Neural progenitor cell (in vitro differentiated cells): ENCODE measurements around the gene RPL10. TPM values are rescaled to one million over a fixed set of nuclear protein-coding genes. Genes with fewer than 3 reads are reported as not detected.

Experiments
- DNase-seq: peaks from one replicate; pipeline ENCODE4 v3.0.0-alpha.2; 2016; ENCODE audit warnings: low spot score
- H2AFZ ChIP-seq: fragments of 200-600 bp; sonication (generic); replicated peaks from 2 replicates; pipeline ENCODE4 v1.6.1; 2016; ENCODE audit warnings: antibody characterized with exemption
- H3F3A ChIP-seq: fragments of 200-600 bp; sonication (generic); 2 replicates; pipeline ENCODE4 v1.6.1; 2016; ENCODE audit warnings: antibody characterized with exemption, low read depth
- H3K27ac ChIP-seq: fragments of 200-600 bp; sonication (generic); 2 replicates; pipeline ENCODE4 v1.5.1; 2016; ENCODE audit warnings: mild to moderate bottlenecking
- H3K27me3 ChIP-seq: fragments of 200-600 bp; sonication (generic); 2 replicates; pipeline ENCODE4 v1.6.1; 2016; ENCODE audit warnings: mild to moderate bottlenecking, moderate library complexity
- H3K36me3 ChIP-seq: fragments of 200-600 bp; sonication (generic); 2 replicates; pipeline ENCODE4 v1.5.1; 2016
- H3K4me1 ChIP-seq: fragments of 200-600 bp; sonication (generic); 2 replicates; pipeline ENCODE4 v1.6.1; 2016; ENCODE audit warnings: mixed run types
- H3K4me2 ChIP-seq: fragments of 200-600 bp; sonication (generic); 2 replicates; pipeline ENCODE4 v1.6.1; 2016
- H3K4me3 ChIP-seq: fragments of 200-600 bp; sonication (generic); 2 replicates; pipeline ENCODE4 v1.5.1; 2016
- H3K79me2 ChIP-seq: fragments of 200-600 bp; sonication (generic); 2 replicates; pipeline ENCODE4 v1.6.1; 2016; ENCODE audit warnings: low read depth
- H3K9ac ChIP-seq: fragments of 200-600 bp; sonication (generic); 2 replicates; pipeline ENCODE4 v1.6.1; 2016
- H3K9me3 ChIP-seq: fragments of 200-600 bp; sonication (generic); 2 replicates; pipeline ENCODE4 v1.5.1; 2016; ENCODE audit warnings: low read depth
- H4K20me1 ChIP-seq: fragments of 200-600 bp; sonication (generic); 2 replicates; pipeline ENCODE4 v1.6.1; 2016; ENCODE audit warnings: low read depth
- H3K27ac Mint-ChIP-seq: 3 replicates; pipeline ENCODE4 v1.8.0; 2021; ENCODE audit warnings: mixed read lengths
- H3K27me3 Mint-ChIP-seq: 2 replicates; pipeline ENCODE4 v1.8.0; 2022; ENCODE audit warnings: low read depth, mild to moderate bottlenecking, inconsistent platforms, moderate library complexity, mixed read lengths; ENCODE audit not compliant: insufficient read depth
- H3K36me3 Mint-ChIP-seq: 3 replicates; pipeline ENCODE4 v1.8.0; 2021; ENCODE audit warnings: mixed read lengths
- H3K4me1 Mint-ChIP-seq: 3 replicates; pipeline ENCODE4 v1.8.0; 2021; ENCODE audit warnings: mixed read lengths
- H3K4me3 Mint-ChIP-seq: 3 replicates; pipeline ENCODE4 v1.8.0; 2021; ENCODE audit warnings: mild to moderate bottlenecking, moderate library complexity, mixed read lengths
- H3K9me3 Mint-ChIP-seq: 3 replicates; pipeline ENCODE4 v1.8.0; 2020; ENCODE audit warnings: mixed read lengths
- EZH2 ChIP-seq: fragments of 200-600 bp; sonication (generic); IDR thresholded peaks from 2 replicates; pipeline ENCODE4 v1.6.1; 2017; ENCODE audit warnings: antibody characterized with exemption, mild to moderate bottlenecking, moderate library complexity
- EZH2phosphoT487 ChIP-seq: fragments of 200-600 bp; sonication (generic); IDR thresholded peaks from 2 replicates; pipeline ENCODE4 v1.6.1; 2017; ENCODE audit warnings: antibody characterized with exemption
- total RNA-seq: library from RNA; depleted of rRNA; stranded (reverse); fragments of >200 nt; gene quantifications from 2 replicates; pipeline ENCODE4 v1.2.3, GENCODE V29; 2015; ENCODE audit warnings: low replicate concordance
- TF ChIP-seq, protein P1 (sequence below): fragments of 200-600 bp; sonication (generic); IDR thresholded peaks from 2 replicates; pipeline ENCODE4 v1.5.1; 2017; ENCODE audit warnings: antibody characterized with exemption, mild to moderate bottlenecking

RPL10 gene
- total RNA-seq, 1 donor from 2014 or later: 4,507 TPM

DNA sequence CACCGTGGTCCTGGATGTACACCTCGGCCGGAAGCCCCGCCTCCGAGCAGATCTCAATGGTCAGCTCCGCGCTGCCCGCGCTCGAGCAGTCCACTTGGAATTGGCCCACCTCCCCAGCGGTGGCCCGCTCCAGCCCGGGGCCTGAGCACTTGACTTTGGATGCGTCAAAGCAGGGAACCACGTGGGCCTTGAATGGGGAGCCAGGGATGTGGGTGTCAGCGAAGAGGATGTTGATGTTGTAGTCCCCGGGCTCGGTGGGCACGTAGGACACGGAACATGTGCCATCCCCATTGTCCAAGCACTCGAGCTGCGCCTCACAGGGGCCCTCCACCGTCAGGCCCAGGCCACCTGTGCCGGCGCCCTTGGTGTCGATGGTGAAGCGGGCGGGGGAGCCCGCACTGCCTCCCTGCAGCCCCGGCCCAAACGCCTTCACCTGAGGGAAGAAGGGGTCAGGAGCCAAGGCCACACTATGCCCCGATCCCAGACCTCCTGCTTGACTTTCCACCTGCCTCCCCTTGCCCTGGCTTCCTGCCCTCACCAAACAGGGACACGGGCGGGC lies 37.9 kb upstream of the RPL10 start:
- Mint-ChIP-seq H3K4me3 (no peak overlapping the region), H3K27ac (no peak overlapping the region), H3K36me3 (peaks cover 11% of the 10 kb centered on the region), H3K27me3 (peaks cover 7% of the 10 kb centered on the region), H3K4me1 (no peaks in the 10 kb centered on the region), H3K9me3 (peaks cover 17% of the 10 kb centered on the region)
- Histone ChIP-seq H3K9ac (no peak overlapping the region), H3K27me3 (no peaks in the 10 kb centered on the region), H2AFZ (no peak overlapping the region), H3K79me2 (no peaks in the 10 kb centered on the region), H3K4me2 (no peak overlapping the region), H3K9me3 (no peaks in the 10 kb centered on the region), H4K20me1 (peaks cover 56% of the 10 kb centered on the region), H3K4me3 (no peak overlapping the region), H3F3A (no peaks in the 10 kb centered on the region), H3K27ac (no peak overlapping the region), H3K36me3 (no peaks in the 10 kb centered on the region), H3K4me1 (no peaks in the 10 kb centered on the region)
- no peak for DNase-seq
- TF ChIP-seq, protein P1, sequence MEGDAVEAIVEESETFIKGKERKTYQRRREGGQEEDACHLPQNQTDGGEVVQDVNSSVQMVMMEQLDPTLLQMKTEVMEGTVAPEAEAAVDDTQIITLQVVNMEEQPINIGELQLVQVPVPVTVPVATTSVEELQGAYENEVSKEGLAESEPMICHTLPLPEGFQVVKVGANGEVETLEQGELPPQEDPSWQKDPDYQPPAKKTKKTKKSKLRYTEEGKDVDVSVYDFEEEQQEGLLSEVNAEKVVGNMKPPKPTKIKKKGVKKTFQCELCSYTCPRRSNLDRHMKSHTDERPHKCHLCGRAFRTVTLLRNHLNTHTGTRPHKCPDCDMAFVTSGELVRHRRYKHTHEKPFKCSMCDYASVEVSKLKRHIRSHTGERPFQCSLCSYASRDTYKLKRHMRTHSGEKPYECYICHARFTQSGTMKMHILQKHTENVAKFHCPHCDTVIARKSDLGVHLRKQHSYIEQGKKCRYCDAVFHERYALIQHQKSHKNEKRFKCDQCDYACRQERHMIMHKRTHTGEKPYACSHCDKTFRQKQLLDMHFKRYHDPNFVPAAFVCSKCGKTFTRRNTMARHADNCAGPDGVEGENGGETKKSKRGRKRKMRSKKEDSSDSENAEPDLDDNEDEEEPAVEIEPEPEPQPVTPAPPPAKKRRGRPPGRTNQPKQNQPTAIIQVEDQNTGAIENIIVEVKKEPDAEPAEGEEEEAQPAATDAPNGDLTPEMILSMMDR: no peak
- TF ChIP-seq EZH2phosphoT487 (no peak), EZH2 (no peak)

DNA sequence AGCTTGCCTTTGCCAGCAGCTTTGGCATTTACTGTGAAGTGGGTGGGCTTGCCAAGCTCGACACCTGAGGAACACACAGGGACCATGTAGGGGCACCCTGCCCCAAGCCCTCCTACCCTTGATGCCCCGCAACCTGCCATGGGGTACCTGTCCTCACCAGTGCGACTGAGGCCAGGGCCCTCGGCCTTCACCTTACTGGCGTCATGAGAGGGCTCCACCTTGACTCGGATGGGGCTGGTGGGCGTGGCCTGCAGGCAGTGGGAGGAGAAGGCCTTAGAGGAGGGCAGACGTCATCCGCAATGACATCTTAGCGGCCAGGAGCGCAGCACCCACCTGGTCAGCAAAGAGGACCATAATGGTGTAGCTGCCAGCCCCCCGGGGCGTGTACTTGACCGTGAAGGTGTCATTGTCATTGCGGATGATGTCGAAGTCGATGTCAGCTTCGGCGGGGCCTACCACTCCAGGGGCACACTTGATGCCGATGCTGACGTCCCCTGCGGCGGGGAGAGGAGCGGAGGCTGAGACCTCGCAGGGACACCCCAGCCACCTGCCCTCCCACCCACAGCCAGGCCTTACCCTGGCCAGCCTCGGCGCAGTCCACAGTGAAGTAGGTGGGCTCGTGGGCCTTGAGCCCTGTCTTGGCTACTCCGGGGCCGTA lies 36.0 kb upstream of the RPL10 start:
- no peaks in the 10 kb centered on the region for H3K27me3 ChIP-seq
- no peak overlapping the region for H3K27ac Mint-ChIP-seq
- H3K9ac ChIP-seq: no peak overlapping the region
- H3K36me3 ChIP-seq: no peaks in the 10 kb centered on the region
- no peak overlapping the region for H3K27ac ChIP-seq
- H3K4me2 ChIP-seq: no peak overlapping the region
- H3K4me3 Mint-ChIP-seq: no peak overlapping the region
- H3K4me3 ChIP-seq: no peak overlapping the region
- H3K4me1 ChIP-seq: no peaks in the 10 kb centered on the region
- peaks cover 18% of the 10 kb centered on the region for H3K79me2 ChIP-seq
- no peak for DNase-seq
- no peak overlapping the region for H2AFZ ChIP-seq
- H3K27me3 Mint-ChIP-seq: peaks cover 16% of the 10 kb centered on the region
- peaks cover 8% of the 10 kb centered on the region for H3K36me3 Mint-ChIP-seq
- no peaks in the 10 kb centered on the region for H3K4me1 Mint-ChIP-seq
- no peaks in the 10 kb centered on the region for H3K9me3 ChIP-seq
- H3F3A ChIP-seq: no peaks in the 10 kb centered on the region
- H3K9me3 Mint-ChIP-seq: peaks cover 15% of the 10 kb centered on the region
- peaks cover 68% of the 10 kb centered on the region for H4K20me1 ChIP-seq
- TF ChIP-seq EZH2phosphoT487: no peak
- TF ChIP-seq EZH2: no peak
- TF ChIP-seq, protein P1: no peak

- peaks cover 8% of the 10 kb centered on the region for H3K36me3 Mint-ChIP-seq
- no peak overlapping the region for H3K4me3 ChIP-seq
- H4K20me1 ChIP-seq: peaks cover 76% of the 10 kb centered on the region
- H3K9me3 Mint-ChIP-seq: peaks cover 11% of the 10 kb centered on the region
- H3K4me2 ChIP-seq: no peak overlapping the region
- no peaks in the 10 kb centered on the region for H3K4me1 ChIP-seq
- H3K27me3 Mint-ChIP-seq: peaks cover 16% of the 10 kb centered on the region
- no peaks in the 10 kb centered on the region for H3K27me3 ChIP-seq
- H3K36me3 ChIP-seq: no peaks in the 10 kb centered on the region
- no peak overlapping the region for H2AFZ ChIP-seq
- DNase-seq: no peak
- TF ChIP-seq EZH2: no peak
- no peak for TF ChIP-seq EZH2phosphoT487
- TF ChIP-seq, protein P1: no peak
- H3K9me3 ChIP-seq: no peaks in the 10 kb centered on the region
- no peak overlapping the region for H3K4me3 Mint-ChIP-seq
- no peak overlapping the region for H3K9ac ChIP-seq
- no peak overlapping the region for H3K27ac Mint-ChIP-seq
- H3K27ac ChIP-seq: no peak overlapping the region
- H3F3A ChIP-seq: no peaks in the 10 kb centered on the region
- H3K79me2 ChIP-seq: peaks cover 35% of the 10 kb centered on the region
- no peaks in the 10 kb centered on the region for H3K4me1 Mint-ChIP-seq
These were observed 34.3 kb upstream of the RPL10 start for GRCh38 chrX:154363706-154364439.
